ENCODE data around the gene SETMAR. TPM values are rescaled to one million over a fixed set of nuclear protein-coding genes. Genes with fewer than 3 reads are reported as not detected.

Gene SETMAR
- 10 to 100 TPM; 11.7 to 13.8 TPM for total RNA-seq

GRCh38 chr3:4303187-4304123, at the start of gene SETMAR:
TSS of gene SETMAR (plus strand) at chr3:4303369. CDS start at chr3:4303371, 2 bp downstream.
- intact Hi-C loops (cut with micrococcal nuclease) = loop anchor here (1.0 to 5.0 kb wide), 6 partner anchors 164 to 1176 kb away; partner anchors contain the start of genes ARL8B, ITPR1, SUMF1 and TRNT1
- POLR2A ChIA-PET = no interaction called here
- Mint-ChIP-seq H3K9me3 (no peaks in the 10 kb centered on the region), H3K36me3 (peaks cover 7% of the 10 kb centered on the region), H3K27ac (peak within 1 kb of the TSS; percentile 96), H3K27me3 (no peaks in the 10 kb centered on the region), H3K4me1 (ENCODE audit: low read depth) (peaks cover 23% of the 10 kb centered on the region), H3K4me3 (peak within 1 kb of the TSS; percentile 93)
- CTCF ChIA-PET = no interaction called here
- peak; percentile 91 for DNase-seq

- CTCF ChIA-PET = no interaction called here
- Mint-ChIP-seq H3K9me3 (peaks cover 2% of the 10 kb centered on the region), H3K27me3 (no peaks in the 10 kb centered on the region), H3K27ac (no peak overlapping the region), H3K4me3 (no peak overlapping the region), H3K4me1 (ENCODE audit: low read depth) (no peaks in the 10 kb centered on the region), H3K36me3 (no peaks in the 10 kb centered on the region)
- no peak for DNase-seq
- POLR2A ChIA-PET = no interaction called here
- intact Hi-C loops (cut with micrococcal nuclease) = no loop called here
These were observed 41.8 kb upstream of the SETMAR start for GRCh38 chr3:4261406-4261805.

- POLR2A ChIA-PET = no interaction called here
- intact Hi-C loops (cut with micrococcal nuclease) = no loop called here
- H3K4me3 Mint-ChIP-seq = no peak overlapping the region
- H3K27me3 Mint-ChIP-seq = no peaks in the 10 kb centered on the region
- no peak overlapping the region for H3K27ac Mint-ChIP-seq
- DNase-seq = no peak
- H3K9me3 Mint-ChIP-seq = peaks cover 2% of the 10 kb centered on the region
- H3K36me3 Mint-ChIP-seq = peaks cover 2% of the 10 kb centered on the region
- H3K4me1 Mint-ChIP-seq (ENCODE audit: low read depth) = no peaks in the 10 kb centered on the region
- CTCF ChIA-PET = no interaction called here
These were observed 39.1 kb upstream of the SETMAR start for GRCh38 chr3:4264040-4264439.

- Mint-ChIP-seq H3K4me3 (no peak overlapping the region), H3K36me3 (peaks cover 2% of the 10 kb centered on the region), H3K9me3 (peaks cover 2% of the 10 kb centered on the region), H3K27me3 (no peaks in the 10 kb centered on the region), H3K4me1 (ENCODE audit: low read depth) (peaks cover 6% of the 10 kb centered on the region), H3K27ac (no peak overlapping the region)
- intact Hi-C loops (cut with micrococcal nuclease) = no loop called here
- ChIA-PET POLR2A (no interaction called here), CTCF (interaction anchor here (1.2 kb wide), 1 partner anchor 10 kb away, joined by 3 read pairs; no protein-coding TSS in a partner anchor)
- DNase-seq = no peak
These were observed 32.4 kb upstream of the SETMAR start for GRCh38 chr3:4270720-4271119.

- Mint-ChIP-seq H3K27ac (no peak overlapping the region), H3K9me3 (peaks cover 2% of the 10 kb centered on the region), H3K27me3 (no peaks in the 10 kb centered on the region), H3K4me1 (ENCODE audit: low read depth) (peaks cover 6% of the 10 kb centered on the region), H3K36me3 (peaks cover 2% of the 10 kb centered on the region), H3K4me3 (no peak overlapping the region)
- no peak for DNase-seq
- ChIA-PET POLR2A (no interaction called here), CTCF (interaction anchor here (0.6 to 1.8 kb wide), 9 partner anchors 14 to 1080 kb away, joined by 3 to 13 read pairs (median 4); no protein-coding TSS in a partner anchor)
- intact Hi-C loops (cut with micrococcal nuclease) = no loop called here
These were observed 31.3 kb upstream of the SETMAR start for GRCh38 chr3:4271834-4272233.

- POLR2A ChIA-PET = no interaction called here
- Mint-ChIP-seq H3K4me3 (no peak overlapping the region), H3K36me3 (no peaks in the 10 kb centered on the region), H3K9me3 (no peaks in the 10 kb centered on the region), H3K27ac (no peak overlapping the region), H3K27me3 (no peaks in the 10 kb centered on the region), H3K4me1 (ENCODE audit: low read depth) (no peaks in the 10 kb centered on the region)
- DNase-seq = no peak
- intact Hi-C loops (cut with micrococcal nuclease) = no loop called here
- CTCF ChIA-PET = interaction anchor here (1.9 kb wide), 1 partner anchor 11 kb away, joined by 5 read pairs; no protein-coding TSS in a partner anchor
These were observed 23.6 kb upstream of the SETMAR start for GRCh38 chr3:4279516-4280105.

GRCh38 chr3:4281991-4282390, 21.2 kb upstream of the SETMAR start:
- Mint-ChIP-seq H3K27me3 (no peaks in the 10 kb centered on the region), H3K9me3 (no peaks in the 10 kb centered on the region), H3K36me3 (no peaks in the 10 kb centered on the region), H3K4me1 (ENCODE audit: low read depth) (no peaks in the 10 kb centered on the region), H3K27ac (no peak overlapping the region), H3K4me3 (no peak overlapping the region)
- DNase-seq = no peak
- POLR2A ChIA-PET = no interaction called here
- CTCF ChIA-PET = no interaction called here
- intact Hi-C loops (cut with micrococcal nuclease) = no loop called here

- no peak overlapping the region for H3K4me3 Mint-ChIP-seq
- H3K36me3 Mint-ChIP-seq = no peaks in the 10 kb centered on the region
- no peaks in the 10 kb centered on the region for H3K4me1 Mint-ChIP-seq (ENCODE audit: low read depth)
- intact Hi-C loops (cut with micrococcal nuclease) = no loop called here
- peaks cover 6% of the 10 kb centered on the region for H3K27me3 Mint-ChIP-seq
- H3K9me3 Mint-ChIP-seq = no peaks in the 10 kb centered on the region
- ChIA-PET POLR2A (no interaction called here), CTCF (interaction anchor here (0.6 to 1.9 kb wide), 2 partner anchors 13 to 76 kb away, joined by 4 read pairs; no protein-coding TSS in a partner anchor)
- no peak for DNase-seq
- no peak overlapping the region for H3K27ac Mint-ChIP-seq
These were observed 18.3 kb upstream of the SETMAR start for GRCh38 chr3:4284865-4285264.

- intact Hi-C loops (cut with micrococcal nuclease) = no loop called here
- POLR2A ChIA-PET = no interaction called here
- Mint-ChIP-seq H3K4me3 (no peak overlapping the region), H3K9me3 (no peaks in the 10 kb centered on the region), H3K36me3 (no peaks in the 10 kb centered on the region), H3K27me3 (peaks cover 6% of the 10 kb centered on the region), H3K27ac (no peak overlapping the region), H3K4me1 (ENCODE audit: low read depth) (peaks cover 7% of the 10 kb centered on the region)
- DNase-seq = no peak
- CTCF ChIA-PET = interaction anchor here (0.9 to 1.0 kb wide), 2 partner anchors 303 to 1089 kb away, joined by 3 to 5 read pairs; no protein-coding TSS in a partner anchor
These were observed 14.1 kb upstream of the SETMAR start for GRCh38 chr3:4289044-4289443.

GRCh38 chr3:4290272-4290893, 12.8 kb upstream of the SETMAR start:
- intact Hi-C loops (cut with micrococcal nuclease) = loop anchor here (1.0 to 10.0 kb wide), 2 partner anchors 286 to 1090 kb away; no protein-coding TSS in a partner anchor
- CTCF ChIA-PET = interaction anchor here (0.7 to 4.3 kb wide), 8 partner anchors 9 to 1102 kb away, joined by 3 to 38 read pairs (median 4); no protein-coding TSS in a partner anchor

GRCh38 chr3:4292301-4292700, 10.9 kb upstream of the SETMAR start:
- peaks cover 6% of the 10 kb centered on the region for H3K27me3 Mint-ChIP-seq
- no peaks in the 10 kb centered on the region for H3K36me3 Mint-ChIP-seq
- POLR2A ChIA-PET = no interaction called here
- intact Hi-C loops (cut with micrococcal nuclease) = loop anchor here (10.0 kb wide), 1 partner anchor 288 kb away; no protein-coding TSS in a partner anchor
- H3K4me3 Mint-ChIP-seq = no peak overlapping the region
- H3K27ac Mint-ChIP-seq = no peak overlapping the region
- no peaks in the 10 kb centered on the region for H3K9me3 Mint-ChIP-seq
- peaks cover 7% of the 10 kb centered on the region for H3K4me1 Mint-ChIP-seq (ENCODE audit: low read depth)
- CTCF ChIA-PET = interaction anchor here (4.3 kb wide), 1 partner anchor 1091 kb away, joined by 38 read pairs; no protein-coding TSS in a partner anchor
- no peak for DNase-seq

More at GRCh38 chr3:4290272-4290893, 12.8 kb upstream of the SETMAR start:
- H3K27me3 Mint-ChIP-seq = peaks cover 6% of the 10 kb centered on the region
- H3K4me3 Mint-ChIP-seq = no peak overlapping the region
- POLR2A ChIA-PET = no interaction called here
- peak; percentile 31 for DNase-seq
- peaks cover 7% of the 10 kb centered on the region for H3K4me1 Mint-ChIP-seq (ENCODE audit: low read depth)
- no peaks in the 10 kb centered on the region for H3K9me3 Mint-ChIP-seq
- no peak overlapping the region for H3K27ac Mint-ChIP-seq
- H3K36me3 Mint-ChIP-seq = no peaks in the 10 kb centered on the region

Measured in activated CD4-positive, alpha-beta memory T cell treated with anti-CD3 and anti-CD28 coated beads for 36 hours (primary cell).